Bronchial epithelial cell (primary cell): ENCODE measurements around the gene SARDH. TPM values are rescaled to one million over a fixed set of nuclear protein-coding genes. Genes with fewer than 3 reads are reported as not detected.

ENCODE experiments used
- DNase-seq: peaks from one replicate; pipeline ENCODE4 v3.0.0-alpha.2; 2010; ENCODE audit warnings: low read depth
- FAIRE-seq: peaks from 2 replicates; lab custom pipeline; 2011; peaks lifted over from hg19 to GRCh38; lab: Jason Lieb, UNC
- H3K27me3 ChIP-seq: 2 replicates; pipeline ENCODE4 v1.5.1; 2011; ENCODE audit warnings: low read length; ENCODE audit not compliant: control insufficient read depth, insufficient read depth
- H3K36me3 ChIP-seq: 2 replicates; pipeline ENCODE4 v1.5.1; 2011; ENCODE audit warnings: low read length; ENCODE audit not compliant: control insufficient read depth, insufficient read depth
- H3K4me3 ChIP-seq: 2 replicates; pipeline ENCODE4 v1.5.1; 2011; ENCODE audit warnings: mild to moderate bottlenecking, low read depth, low read length, control low read depth
- total RNA-seq: library from RNA; depleted of rRNA; stranded (reverse); fragments of >200 nt; gene quantifications from 2 replicates; pipeline ENCODE4 v1.2.1, GENCODE V29; 2014
- TF ChIP-seq, protein P1 (sequence below): IDR thresholded peaks from 2 replicates; pipeline ENCODE4 v1.5.1; 2011; ENCODE audit warnings: mild to moderate bottlenecking, moderate library complexity, low read length, control low read depth, inconsistent platforms; ENCODE audit not compliant: insufficient read depth, severe bottlenecking

The SARDH gene
- total RNA-seq, 1 donor from 2014 or later: under 0.01 TPM

GRCh38 chr9:133654736-133655657 is 83.2 kb downstream of the SARDH start:
- no peak for FAIRE-seq
- Histone ChIP-seq H3K4me3 (no peak overlapping the region), H3K27me3 (peaks cover 25% of the 10 kb centered on the region), H3K36me3 (no peaks in the 10 kb centered on the region)
- no peak for DNase-seq
- TF ChIP-seq, protein P1, sequence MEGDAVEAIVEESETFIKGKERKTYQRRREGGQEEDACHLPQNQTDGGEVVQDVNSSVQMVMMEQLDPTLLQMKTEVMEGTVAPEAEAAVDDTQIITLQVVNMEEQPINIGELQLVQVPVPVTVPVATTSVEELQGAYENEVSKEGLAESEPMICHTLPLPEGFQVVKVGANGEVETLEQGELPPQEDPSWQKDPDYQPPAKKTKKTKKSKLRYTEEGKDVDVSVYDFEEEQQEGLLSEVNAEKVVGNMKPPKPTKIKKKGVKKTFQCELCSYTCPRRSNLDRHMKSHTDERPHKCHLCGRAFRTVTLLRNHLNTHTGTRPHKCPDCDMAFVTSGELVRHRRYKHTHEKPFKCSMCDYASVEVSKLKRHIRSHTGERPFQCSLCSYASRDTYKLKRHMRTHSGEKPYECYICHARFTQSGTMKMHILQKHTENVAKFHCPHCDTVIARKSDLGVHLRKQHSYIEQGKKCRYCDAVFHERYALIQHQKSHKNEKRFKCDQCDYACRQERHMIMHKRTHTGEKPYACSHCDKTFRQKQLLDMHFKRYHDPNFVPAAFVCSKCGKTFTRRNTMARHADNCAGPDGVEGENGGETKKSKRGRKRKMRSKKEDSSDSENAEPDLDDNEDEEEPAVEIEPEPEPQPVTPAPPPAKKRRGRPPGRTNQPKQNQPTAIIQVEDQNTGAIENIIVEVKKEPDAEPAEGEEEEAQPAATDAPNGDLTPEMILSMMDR: no peak

DNA sequence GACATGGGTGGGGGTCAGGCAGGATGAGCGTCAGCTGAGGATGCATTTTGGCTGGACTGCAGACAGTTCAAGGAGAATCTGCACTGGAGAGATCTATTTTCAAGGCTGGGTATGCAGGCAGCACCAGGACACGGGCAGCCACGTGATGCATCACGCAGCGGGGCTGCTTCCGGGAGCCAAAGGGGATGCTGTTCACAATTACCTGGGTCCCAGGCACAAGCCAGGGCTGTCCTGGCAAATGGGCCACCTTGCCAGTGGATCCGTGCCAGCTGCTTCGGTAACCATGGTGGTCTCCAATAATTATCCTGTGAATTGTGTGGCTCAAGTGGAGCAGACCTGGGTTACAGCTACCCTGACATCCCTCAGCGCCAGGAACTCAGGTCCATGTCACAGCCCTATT is 84.5 kb downstream of the SARDH start:
- no peak for DNase-seq
- peaks cover 19% of the 10 kb centered on the region for H3K27me3 ChIP-seq
- TF ChIP-seq, protein P1: no peak
- no peak overlapping the region for H3K4me3 ChIP-seq
- no peaks in the 10 kb centered on the region for H3K36me3 ChIP-seq
- no peak for FAIRE-seq

DNA sequence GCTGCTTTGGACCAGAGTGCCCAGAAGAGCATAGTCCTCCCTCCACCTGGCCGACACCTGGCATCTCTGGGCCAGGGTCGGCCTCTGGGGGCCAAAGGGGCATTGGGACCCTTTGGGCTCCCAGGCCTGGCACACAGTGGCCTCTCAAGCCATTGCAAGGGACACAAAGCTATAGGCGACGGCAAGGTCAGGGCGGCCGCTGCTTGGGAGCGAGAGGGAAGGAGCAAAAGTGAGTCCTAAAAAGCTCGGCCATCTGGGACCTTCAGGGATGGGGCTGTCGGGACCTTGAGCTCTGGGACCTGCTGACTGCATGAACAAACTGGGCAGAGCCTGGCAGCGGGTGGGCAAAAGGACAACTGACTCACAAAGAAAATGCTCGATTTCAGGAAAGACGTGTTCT is 88.1 kb downstream of the SARDH start:
- H3K4me3 ChIP-seq: no peak overlapping the region

GRCh38 chr9:133649194-133649593 is 89.0 kb downstream of the SARDH start:
- TF ChIP-seq, protein P1: no peak
- H3K4me3 ChIP-seq: no peak overlapping the region
- no peaks in the 10 kb centered on the region for H3K36me3 ChIP-seq
- DNase-seq: no peak
- peaks cover 6% of the 10 kb centered on the region for H3K27me3 ChIP-seq
- no peak for FAIRE-seq

More for the DNA sequence above, 88.1 kb downstream of the SARDH start:
- Histone ChIP-seq H3K36me3 (no peaks in the 10 kb centered on the region), H3K27me3 (peaks cover 9% of the 10 kb centered on the region)
- TF ChIP-seq, protein P1: no peak
- no peak for DNase-seq
- FAIRE-seq: no peak

- Histone ChIP-seq H3K27me3 (peaks cover 6% of the 10 kb centered on the region), H3K36me3 (no peaks in the 10 kb centered on the region), H3K4me3 (no peak overlapping the region)
- TF ChIP-seq, protein P1: no peak
- FAIRE-seq (no peak), DNase-seq (no peak)
These were observed 90.2 kb downstream of the SARDH start for GRCh38 chr9:133647765-133648469.
